Putamen (tissue), 1 donor: ENCODE results near the gene PRSS36.
A peak's percentile ranks its signal among the peaks of the same experiment; 100 is the strongest.
"Not testable (repeated sequence)": the region's sequence is repeated elsewhere in the genome, so short reads cannot be mapped to it uniquely, and the experiment has no call there.

Experiments used
- DNase-seq: peaks from one replicate; pipeline ENCODE4 v3.0.0-alpha.2; 2016; ENCODE audit warnings: low spot score

Gene PRSS36

GRCh38 chr16:31141489-31142108, 8.3 kb downstream of the PRSS36 start:
- no peak for DNase-seq

GRCh38 chr16:31141071-31141469, 8.8 kb downstream of the PRSS36 start:
- DNase-seq = not testable (repeated sequence)

- DNase-seq = no peak
Measured at GRCh38 chr16:31138621-31139578, 11.0 kb downstream of the PRSS36 start.

- DNase-seq = not testable (repeated sequence)
Measured at GRCh38 chr16:31136822-31137499, 12.9 kb downstream of the PRSS36 start.

GRCh38 chr16:31136287-31136662, 13.6 kb downstream of the PRSS36 start:
- DNase-seq = no peak

- DNase-seq = no peak
Measured at GRCh38 chr16:31135535-31136286, 14.2 kb downstream of the PRSS36 start, which contains the start of gene PRSS8. PRSS8 (minus strand) TSS chr16:31135727; CDS start chr16:31135498, 229 bp downstream.

GRCh38 chr16:31134625-31135534, 15.0 kb downstream of the PRSS36 start:
- DNase-seq = no peak

GRCh38 chr16:31134091-31134571, 15.7 kb downstream of the PRSS36 start:
- DNase-seq = no peak

GRCh38 chr16:31133046-31133501, 16.8 kb downstream of the PRSS36 start:
- no peak for DNase-seq

- no peak for DNase-seq
Measured at GRCh38 chr16:31132303-31132979, 17.4 kb downstream of the PRSS36 start.

- no peak for DNase-seq
Measured at GRCh38 chr16:31131841-31132271, 18.0 kb downstream of the PRSS36 start.

GRCh38 chr16:31131416-31131815, 18.4 kb downstream of the PRSS36 start:
- DNase-seq = no peak

- no peak for DNase-seq
Measured at GRCh38 chr16:31130899-31131298, 19.0 kb downstream of the PRSS36 start.

- no peak for DNase-seq
Measured at GRCh38 chr16:31130336-31130891, 19.5 kb downstream of the PRSS36 start.

- no peak for DNase-seq
Measured at GRCh38 chr16:31129568-31130335, 20.1 kb downstream of the PRSS36 start.

GRCh38 chr16:31128711-31129567, 20.9 kb downstream of the PRSS36 start:
- DNase-seq = peak; percentile 52

GRCh38 chr16:31127182-31127581, 22.7 kb downstream of the PRSS36 start:
- no peak for DNase-seq

- no peak for DNase-seq
Measured at GRCh38 chr16:31125844-31126243, 24.0 kb downstream of the PRSS36 start.
